HG03066 (cell line): ENCODE measurements around the gene SLC10A2.
A peak's percentile ranks its signal among the peaks of the same experiment; 100 is the strongest.

ENCODE experiments used
- ATAC-seq: cut with Tn5 transposase; IDR thresholded peaks from one replicate; pipeline ENCODE4 v1.9.1; 2021; ENCODE audit warnings: low read depth; ENCODE audit not compliant: unreplicated experiment

The SLC10A2 gene

DNA sequence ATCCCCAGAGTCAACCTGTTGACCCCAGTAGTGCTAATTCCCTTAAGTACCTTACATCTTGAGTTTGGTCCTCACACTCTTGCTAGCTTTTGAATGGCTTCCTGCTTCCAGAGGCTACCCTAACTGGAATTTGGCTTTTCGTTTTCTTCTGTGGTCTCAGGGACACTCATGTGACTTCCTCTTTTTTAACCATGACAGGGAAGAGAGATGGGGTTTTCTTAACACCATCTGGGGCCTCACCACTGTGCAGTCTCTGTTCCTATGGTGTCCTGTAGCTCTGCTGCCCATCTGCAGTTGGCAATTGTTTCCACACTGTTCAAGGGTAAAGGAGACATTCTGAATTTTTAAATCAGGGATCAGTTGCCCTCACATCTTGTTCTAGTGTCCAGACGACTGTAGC is 66.7 kb downstream of the SLC10A2 start:
- peak; percentile 54 for ATAC-seq
